22Rv1 (cell line): ENCODE data around the gene LMTK2.

ENCODE experiments used
- CTCF ChIP-seq: fragments of 450-650 bp; IDR thresholded peaks from 2 replicates; pipeline ENCODE4 v1.5.1; 2017; ENCODE audit warnings: mild to moderate bottlenecking
- ZFX ChIP-seq: fragments of 450-650 bp; IDR thresholded peaks from 2 replicates; pipeline ENCODE4 v1.6.1; 2017; ENCODE audit warnings: antibody characterized with exemption, borderline replicate concordance

GRCh38 chr7:98229991-98230745 lies 123.5 kb downstream of the LMTK2 start:
- TF ChIP-seq CTCF (no peak), ZFX (no peak)
